Iris pigment epithelial cell (primary cell): Measurements from ENCODE around the gene OSM.
"Not testable (repeated sequence)": the region's sequence is repeated elsewhere in the genome, so short reads cannot be mapped to it uniquely, and the experiment has no call there.

Source experiments
- DNase-seq: peaks from one replicate; pipeline ENCODE4 v3.0.0-alpha.2; 2011; ENCODE audit warnings: low read depth

OSM gene

DNA sequence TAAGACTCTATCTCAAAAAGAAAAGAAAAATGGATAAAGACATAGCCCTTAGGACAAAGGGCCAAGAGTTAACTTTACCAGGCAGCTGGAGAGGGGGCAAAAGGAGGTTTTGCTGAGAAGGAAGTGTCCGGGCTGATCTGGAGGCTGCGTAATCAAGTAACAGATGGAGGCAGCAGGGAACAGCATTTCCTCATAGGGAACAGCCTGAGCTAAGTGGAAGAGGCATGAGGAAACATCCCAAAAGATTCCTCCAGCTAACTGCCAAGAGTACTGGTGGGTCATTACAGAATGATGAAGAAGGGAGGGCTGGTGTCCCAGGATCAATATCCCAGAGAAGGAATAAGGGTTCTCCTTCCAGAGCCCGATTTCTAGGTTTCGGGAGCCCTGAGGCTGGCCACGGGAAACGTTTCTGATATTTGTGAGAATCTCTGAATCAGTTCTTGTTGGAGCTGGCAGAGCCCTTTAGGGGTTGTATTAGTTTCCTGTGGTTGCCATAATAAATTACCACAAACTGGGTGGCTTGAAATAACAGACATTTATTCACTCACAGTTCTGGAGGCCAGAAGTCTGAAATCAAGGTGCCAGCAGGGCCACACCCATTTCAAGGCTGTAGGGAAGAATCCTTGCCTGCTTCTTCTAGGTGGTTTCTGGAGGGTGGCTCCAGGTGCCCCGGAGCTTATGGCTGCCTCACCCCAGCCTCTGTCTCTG, 41.3 kb downstream of the OSM start:
- no peak for DNase-seq

DNA sequence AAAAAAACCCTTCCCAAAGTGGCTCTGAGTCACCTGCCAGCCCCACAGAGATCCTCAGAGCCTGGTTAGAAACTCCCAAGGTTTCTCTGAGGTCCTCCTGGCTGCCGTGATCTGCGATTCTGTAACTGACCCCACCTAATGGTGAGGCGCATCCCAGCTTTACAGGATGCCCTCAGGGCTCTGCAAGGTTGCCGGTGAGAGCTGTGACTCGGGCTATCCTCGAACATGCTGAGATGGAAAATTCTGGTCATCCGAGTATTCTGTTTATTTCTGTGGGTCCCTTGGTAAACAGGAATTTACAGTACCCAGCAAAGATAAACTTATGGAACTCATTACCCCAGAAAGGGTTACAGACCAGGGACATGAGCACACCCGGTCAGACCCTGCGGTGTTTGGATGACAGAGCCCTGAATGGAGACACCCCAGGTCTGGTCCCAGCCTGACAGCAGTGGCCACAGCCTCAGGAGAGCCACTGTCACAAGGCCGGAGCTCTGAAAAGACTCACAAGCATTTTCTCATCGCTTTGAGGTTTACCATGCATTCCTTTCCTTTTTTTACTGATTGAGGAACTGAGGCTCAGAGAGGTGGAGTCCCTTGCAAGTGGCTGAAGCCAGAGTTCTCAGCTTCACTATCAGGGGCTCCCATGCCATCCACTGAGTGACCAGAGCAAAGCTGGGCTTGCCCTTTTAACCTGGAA, 42.3 kb downstream of the OSM start:
- DNase-seq: no peak

DNA sequence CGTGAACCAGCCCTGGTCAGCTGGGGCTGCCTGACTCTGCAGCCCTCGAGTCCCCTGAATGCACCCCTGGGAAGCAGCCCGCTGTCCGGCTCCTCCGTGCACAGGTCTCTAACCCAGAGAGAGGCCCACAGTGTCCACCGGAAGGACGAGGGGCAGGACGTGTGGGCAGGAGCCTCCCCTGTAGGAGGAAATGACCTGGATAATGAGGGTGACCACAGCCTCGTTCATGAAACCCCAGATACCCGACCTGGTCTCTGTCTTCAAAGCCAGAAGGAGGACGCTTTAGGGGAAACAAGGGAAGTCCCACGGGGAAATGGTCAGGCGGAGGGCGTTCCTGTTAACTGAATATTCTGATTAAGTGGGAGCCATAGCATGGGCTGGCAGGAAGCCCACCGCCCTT, 43.3 kb downstream of the OSM start:
- DNase-seq: no peak

DNA sequence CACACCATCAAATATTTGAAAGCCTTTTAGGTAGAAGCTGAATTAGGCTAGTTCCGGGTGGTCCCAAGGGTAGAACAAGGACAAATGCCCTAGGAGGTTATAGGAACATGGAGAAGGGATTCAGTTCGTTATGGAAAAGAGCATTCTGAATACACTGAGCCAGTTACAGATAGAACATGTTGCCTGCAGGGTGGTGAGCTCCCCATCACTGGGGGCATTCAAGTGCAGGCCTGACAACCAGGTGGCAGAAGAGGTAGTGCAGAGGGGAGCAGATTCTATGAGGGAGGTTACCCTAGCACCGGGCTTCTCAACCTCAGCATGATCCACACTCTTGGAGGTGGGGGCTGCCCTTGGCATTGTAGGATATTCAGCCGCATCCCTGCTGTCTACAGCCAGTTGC, 44.3 kb downstream of the OSM start:
- DNase-seq: no peak

DNA sequence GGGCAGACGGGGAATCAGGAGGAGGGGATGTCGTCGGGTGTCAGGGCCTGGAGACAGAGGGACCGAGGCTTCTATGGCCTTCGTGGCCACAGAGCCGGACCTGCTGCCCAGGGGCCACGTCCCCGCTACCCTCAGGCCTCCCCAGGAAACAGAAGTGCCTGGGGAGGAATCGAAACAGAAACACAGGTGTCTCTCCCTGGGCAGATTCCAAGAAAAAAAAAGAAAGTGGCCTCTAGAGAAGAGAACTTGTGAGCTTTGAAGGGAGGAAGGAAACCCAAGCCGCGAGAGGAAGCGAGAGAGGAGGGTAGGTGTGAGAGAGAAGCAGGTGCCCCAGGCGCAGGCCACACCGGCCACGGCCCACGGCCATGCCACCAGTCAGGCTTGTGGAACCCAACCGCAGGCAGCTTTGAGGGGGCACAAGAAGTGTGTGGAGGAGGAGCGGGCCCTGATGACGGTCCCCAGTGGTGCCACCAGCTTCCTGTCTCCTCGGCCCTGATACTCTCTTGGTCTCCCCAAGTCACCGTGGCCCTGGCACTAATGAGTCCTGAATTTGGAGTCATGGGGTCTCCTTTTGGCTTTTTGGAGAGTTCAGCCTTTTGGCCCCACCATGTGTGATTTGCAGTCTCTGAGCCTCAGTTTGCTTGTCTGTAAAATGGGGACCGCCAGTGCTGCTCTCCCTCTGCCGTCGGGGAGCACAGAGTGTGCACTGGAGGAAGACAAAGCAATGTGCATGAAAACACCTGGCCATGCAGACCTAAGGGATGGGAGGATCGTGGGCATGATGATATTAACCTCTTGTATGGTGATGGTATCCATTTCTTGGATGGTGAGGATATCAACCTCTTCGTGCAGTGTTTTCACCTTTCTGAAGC, 45.3 kb downstream of the OSM start:
- DNase-seq: no peak

DNA sequence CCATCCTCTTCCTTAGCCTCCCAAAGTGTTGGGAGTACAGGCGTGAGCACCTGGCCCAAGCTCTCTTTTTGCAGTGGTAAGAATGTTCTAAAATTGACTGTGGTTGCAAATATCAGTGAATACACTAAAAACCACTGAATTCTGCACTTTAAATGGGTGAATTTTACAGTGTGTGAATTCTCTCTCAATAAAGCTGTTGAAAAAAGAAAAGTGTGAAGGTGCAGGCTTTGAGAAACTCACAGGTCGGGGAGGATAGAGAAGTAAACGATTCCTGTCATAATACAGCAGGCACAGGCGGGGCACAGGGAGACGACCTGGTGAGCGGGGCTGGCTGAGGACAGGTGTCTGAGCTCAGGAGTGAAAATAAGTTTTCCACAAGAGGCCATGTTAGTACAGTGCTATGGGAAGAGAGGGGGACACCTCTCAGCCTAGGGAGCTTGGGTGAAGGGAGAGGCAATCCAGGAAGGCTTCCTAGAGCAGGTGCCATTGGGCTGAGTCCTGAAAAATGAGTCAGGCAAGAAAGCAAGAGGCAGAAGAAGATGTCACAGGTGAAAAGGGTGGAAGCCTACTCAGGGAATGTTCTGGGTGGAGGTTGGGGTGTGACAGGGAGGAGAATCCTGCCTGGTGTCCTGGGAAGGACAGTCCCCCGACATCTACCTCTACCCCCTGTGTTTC, 46.2 kb downstream of the OSM start:
- DNase-seq: no peak

DNA sequence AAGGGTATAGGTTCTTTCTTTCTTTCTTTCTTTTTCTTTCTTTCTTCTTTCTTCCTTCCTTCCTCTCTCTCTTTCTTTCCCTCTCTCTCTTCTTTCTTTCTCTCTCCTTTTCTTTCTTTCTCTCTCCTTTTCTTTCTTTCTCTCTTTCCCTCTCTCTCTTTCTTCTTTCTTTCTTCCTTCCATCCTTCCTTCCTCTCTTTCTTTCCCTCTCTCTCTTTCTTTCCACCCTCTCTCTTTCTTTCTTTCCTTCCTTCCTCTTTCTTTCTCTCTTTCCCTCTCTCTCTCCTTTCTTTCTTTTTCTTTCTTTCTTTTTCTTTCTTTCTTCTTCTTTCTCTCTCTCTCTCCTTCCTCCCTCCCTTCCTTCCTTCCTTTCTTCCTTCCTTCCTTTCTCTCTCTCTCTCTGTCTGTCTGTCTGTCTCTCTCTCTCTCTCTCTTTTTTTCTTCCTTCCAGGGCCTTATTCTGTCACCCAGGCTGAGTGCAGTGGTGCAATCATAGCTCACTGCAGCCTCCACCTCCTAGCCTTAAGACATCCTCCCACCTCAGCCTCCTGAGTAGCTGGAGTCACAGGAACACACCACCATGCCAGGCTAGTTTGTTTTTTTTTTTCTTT, 46.9 kb downstream of the OSM start:
- DNase-seq: no peak

DNA sequence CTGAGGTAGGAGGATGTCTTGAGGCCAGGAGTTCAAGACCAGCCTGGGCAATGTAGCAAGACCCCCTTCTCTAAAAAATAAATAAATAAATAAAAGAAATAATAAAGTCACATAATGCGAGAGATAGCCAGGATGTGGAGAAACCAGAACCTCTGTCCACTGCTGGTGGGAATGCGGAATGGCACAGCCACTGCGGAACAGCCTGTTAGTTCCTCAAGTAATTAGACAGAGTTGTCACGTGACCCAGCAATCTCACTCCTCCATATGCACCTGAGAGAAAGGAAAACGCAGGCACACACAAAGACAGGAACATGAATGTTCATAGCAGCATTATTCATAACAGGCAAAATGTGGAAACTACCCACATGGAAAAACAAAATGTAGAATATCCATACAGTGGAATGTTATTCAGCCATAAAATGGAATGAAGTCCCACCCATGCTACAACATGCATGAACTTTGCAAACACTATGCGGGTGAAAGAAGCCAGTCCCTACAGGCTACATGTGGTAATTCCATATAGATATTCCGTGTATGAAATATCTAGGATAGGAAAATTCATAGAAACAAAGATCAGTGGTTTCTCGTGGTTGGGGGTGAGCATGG, 47.5 kb downstream of the OSM start:
- no peak for DNase-seq

DNA sequence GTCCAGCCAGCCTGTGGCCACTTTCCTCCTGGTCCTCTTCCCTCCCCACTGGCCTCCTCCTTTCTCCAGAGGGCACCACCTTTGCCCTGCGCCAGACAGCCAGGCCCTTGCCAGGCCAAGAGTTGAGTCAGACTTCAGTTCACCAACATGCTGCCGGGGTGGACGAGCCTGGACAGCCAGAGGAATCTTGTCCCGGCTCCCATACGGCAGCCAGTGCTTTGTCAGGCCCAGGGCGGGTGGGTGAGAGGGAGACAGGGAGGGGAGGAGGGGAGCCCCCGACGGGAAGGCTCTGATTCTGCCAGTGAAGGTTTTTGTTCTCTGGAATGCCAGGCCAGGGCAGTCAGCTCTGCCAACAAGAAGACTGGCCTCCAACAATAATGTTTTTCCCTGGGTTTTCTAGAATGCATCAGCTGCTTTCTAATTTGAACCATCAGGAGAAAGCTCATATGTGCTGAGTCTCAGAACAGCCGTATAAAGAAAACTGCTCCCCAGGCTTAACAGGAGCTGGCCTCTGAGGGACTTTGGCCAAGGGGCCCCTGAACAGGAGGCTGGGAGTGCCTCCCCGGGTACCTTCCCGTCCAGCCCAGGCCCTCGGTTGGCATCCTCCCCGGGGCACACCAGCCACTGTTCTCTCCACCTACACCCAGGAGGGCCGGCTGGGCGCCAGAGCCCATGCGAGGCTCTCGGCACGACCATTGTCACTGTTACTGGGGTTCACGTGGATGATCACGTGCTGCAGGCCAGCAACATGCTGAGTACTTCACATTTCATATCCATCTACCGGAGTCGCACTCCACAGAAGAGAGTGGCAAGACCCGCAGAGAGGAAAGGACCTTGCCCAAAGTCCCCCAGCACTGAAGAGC, 48.7 kb downstream of the OSM start:
- no peak for DNase-seq

DNA sequence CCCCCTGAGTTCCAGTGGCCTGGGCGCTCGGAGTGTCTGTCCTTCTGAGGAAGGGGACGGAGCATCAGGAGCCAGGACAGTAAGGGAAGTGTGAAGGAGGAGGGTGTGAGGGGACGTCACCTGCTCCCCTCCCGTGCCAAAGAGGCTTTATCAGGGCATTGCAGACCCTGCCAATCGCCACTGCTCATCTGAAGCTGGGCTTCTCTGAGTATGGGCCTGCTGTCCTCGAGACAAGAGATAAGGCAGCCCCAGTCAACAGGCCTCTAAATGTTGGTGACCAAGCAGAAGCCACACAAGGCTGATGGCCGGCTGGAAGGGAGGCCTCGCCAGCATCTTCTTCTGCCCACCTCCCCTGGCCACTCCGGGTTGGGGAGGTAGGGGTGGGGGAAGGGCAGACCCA, 49.9 kb downstream of the OSM start:
- DNase-seq: no peak

DNA sequence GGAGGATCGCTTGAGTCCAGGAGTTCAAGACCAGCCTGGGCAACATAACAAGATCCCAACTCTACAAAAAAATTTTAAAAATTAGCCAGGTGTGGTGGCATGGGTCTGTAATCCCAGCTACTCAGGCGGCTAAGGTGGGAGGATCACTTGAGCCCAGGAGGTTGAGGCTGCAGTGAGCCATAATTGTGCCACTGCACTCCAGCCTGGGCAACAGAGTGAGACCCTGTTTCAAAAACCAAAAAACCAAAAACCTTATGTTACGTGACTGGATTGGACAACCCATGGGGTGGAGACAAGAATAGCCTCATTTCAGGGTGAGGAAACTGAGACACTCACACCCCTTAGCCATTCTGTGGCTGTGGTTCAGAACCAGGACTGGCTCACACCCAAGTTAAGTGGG, 50.4 kb downstream of the OSM start:
- not testable (repeated sequence) for DNase-seq

DNA sequence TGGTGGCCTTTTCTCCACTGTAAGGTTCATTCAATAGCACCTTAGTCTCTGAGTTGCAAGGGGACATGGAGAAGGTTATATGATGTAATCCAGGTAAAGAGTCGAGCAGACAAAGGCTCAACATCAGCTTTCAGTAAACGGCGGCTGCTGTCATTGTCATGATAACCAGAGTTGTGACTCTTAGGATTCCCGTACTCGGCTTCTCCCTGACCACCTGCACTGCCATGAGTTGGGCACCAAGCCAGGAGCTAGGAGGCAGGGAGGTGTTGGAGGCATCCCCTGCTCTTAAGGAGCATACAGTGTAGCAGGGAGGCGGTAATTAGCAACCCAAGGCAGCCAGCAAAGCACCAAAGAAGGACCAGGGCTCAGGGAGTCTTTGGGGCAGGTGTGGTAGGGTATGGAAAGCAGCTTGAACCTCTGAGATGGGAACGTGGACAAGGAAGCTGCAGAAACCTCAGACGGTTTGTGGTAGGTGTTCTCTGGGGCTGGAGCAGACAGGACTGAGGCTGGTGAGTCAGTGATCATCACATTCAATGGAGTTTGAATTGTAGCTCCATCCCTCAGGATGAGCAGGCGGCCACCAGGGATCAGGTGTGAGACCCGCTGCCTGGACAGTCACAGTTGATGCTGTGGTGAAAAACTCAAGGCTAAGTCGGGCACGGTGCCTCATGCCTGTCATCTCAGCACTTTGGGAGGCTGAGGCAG, 51.8 kb downstream of the OSM start:
- DNase-seq: no peak

DNA sequence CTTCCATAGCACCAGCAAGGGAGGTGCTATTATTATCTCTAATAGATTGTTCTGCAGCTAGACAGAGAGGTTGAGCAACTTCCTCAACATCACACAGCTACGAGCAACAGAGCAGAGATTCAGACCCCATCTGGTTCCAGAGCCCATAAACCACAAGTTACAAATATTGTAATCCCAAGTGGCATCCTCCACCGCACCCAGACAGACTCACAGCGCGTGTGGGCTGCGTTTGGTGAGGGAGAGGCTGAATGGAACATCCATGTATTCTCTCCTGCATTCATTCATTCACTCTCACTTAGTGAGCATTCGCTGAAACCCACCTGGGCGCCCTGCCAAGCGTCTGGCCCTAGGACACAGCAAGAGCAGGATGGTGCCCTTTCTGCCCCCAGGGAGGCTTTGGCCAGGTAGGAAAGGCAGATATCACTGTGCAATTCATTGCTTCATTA, 53.6 kb downstream of the OSM start:
- peak; percentile 94 for DNase-seq
